ENCODE measurements around the gene CYP4F22.

DNA sequence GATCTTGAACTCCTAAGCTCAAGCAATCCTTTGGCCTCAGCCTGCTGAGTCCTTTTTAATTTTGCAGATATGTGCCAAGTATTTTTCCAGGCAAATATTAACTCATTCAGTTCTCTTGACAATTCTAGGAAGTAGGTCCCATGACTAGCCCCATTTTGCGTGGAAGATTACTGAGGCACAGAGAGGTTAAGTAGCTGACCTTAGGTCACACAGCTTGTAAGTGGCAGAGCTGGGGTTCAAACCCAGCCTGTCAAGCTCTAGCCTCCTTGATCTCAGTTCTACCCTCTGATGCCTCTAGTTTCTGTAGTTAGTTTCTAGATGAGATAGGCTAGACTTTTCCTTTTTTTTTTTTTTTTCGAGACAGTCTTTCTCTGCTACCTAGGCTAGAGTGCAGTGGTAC is 18.1 kb downstream of the CYP4F22 start:
- TF ChIP-seq, protein P1, sequence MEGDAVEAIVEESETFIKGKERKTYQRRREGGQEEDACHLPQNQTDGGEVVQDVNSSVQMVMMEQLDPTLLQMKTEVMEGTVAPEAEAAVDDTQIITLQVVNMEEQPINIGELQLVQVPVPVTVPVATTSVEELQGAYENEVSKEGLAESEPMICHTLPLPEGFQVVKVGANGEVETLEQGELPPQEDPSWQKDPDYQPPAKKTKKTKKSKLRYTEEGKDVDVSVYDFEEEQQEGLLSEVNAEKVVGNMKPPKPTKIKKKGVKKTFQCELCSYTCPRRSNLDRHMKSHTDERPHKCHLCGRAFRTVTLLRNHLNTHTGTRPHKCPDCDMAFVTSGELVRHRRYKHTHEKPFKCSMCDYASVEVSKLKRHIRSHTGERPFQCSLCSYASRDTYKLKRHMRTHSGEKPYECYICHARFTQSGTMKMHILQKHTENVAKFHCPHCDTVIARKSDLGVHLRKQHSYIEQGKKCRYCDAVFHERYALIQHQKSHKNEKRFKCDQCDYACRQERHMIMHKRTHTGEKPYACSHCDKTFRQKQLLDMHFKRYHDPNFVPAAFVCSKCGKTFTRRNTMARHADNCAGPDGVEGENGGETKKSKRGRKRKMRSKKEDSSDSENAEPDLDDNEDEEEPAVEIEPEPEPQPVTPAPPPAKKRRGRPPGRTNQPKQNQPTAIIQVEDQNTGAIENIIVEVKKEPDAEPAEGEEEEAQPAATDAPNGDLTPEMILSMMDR (IDR thresholded peaks at IDR 0.05 in 2 of 3, conservative IDR thresholded peaks at IDR 0.05 in 1 of 3; ENCODE audit: borderline replicate concordance in 1 of 3, insufficient read depth in 1 of 3, low read depth in 2 of 3, low read length in 2 of 3): no peak
- TF ChIP-seq YY1 (IDR thresholded peaks at IDR 0.05; ENCODE audit: extremely low read depth, insufficient replicate concordance, low read depth, low read length) (no peak), EZH2 (IDR thresholded peaks at IDR 0.05) (no peak), POLR2A (IDR thresholded peaks at IDR 0.05; ENCODE audit: borderline replicate concordance, extremely low read depth, insufficient read depth, insufficient read length) (no peak), ZNF274 (IDR thresholded peaks at IDR 0.05; ENCODE audit: low read depth, low read length) (no peak), SIN3A (IDR thresholded peaks at IDR 0.05; ENCODE audit: low read depth) (no peak), POLR2AphosphoS5 (IDR thresholded peaks at IDR 0.05; ENCODE audit: low read depth, low read length) (no peak), ZFX (IDR thresholded peaks at IDR 0.05) (no peak)
- TF ChIP-seq, protein P2, sequence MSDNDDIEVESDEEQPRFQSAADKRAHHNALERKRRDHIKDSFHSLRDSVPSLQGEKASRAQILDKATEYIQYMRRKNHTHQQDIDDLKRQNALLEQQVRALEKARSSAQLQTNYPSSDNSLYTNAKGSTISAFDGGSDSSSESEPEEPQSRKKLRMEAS (IDR thresholded peaks at IDR 0.05): no peak

Data from HCT116 (cell line).